Peyer's patch (tissue), 4 donors: ENCODE measurements around the gene CNPY4. TPM values are rescaled to one million over a fixed set of nuclear protein-coding genes. Genes with fewer than 3 reads are reported as not detected.
"Not testable (repeated sequence)": the region's sequence is repeated elsewhere in the genome, so short reads cannot be mapped to it uniquely, and the experiment has no call there.

Source experiments
- DNase-seq, 3 donors: peaks; one replicate each; pipeline ENCODE4 v3.0.0-alpha.2; 2017 to 2019
- H3K27ac ChIP-seq, 4 donors: fragments of 200-600 bp; sonication (generic); one replicate each; pipeline ENCODE4 v1.5.1; 2016 to 2019
- H3K27me3 ChIP-seq, 2 donors: fragments of 200-600 bp; sonication (generic); one replicate each; pipeline ENCODE4 v1.5.1; 2019
- H3K36me3 ChIP-seq, 3 donors: fragments of 200-600 bp; sonication (generic); one replicate each; pipeline ENCODE4 v1.5.1; 2016 to 2019
- H3K4me1 ChIP-seq, 4 donors: fragments of 200-600 bp; sonication (generic); one replicate each; pipeline ENCODE4 v1.5.1; 2016 to 2019
- H3K4me3 ChIP-seq, 4 donors: fragments of 200-600 bp; sonication (generic); 1 replicate in 3 of 4; 2 replicates in 1 of 4; pipeline ENCODE4 v1.5.1; 2016 to 2019; ENCODE audit warnings: mild to moderate bottlenecking in 1 of 4
- H3K9me3 ChIP-seq, 4 donors: fragments of 200-600 bp; sonication (generic); one replicate each; pipeline ENCODE4 v1.5.1; 2016 to 2019; ENCODE audit warnings: mild to moderate bottlenecking in 1 of 4
- CTCF ChIP-seq, 6 experiments: fragments of 450-650 bp in 4 of 6; fragments of 200-600 bp in 2 of 6; sonication (generic) in 1 of 6; IDR thresholded peaks; one replicate each; pipeline ENCODE4 v1.5.1; 2017 to 2019; ENCODE audit warnings: antibody characterized with exemption in 6 of 6, mild to moderate bottlenecking in 3 of 6, moderate library complexity in 1 of 6
- POLR2A ChIP-seq, 2 donors: fragments of 450-650 bp; IDR thresholded peaks; one replicate each; pipeline ENCODE4 v1.5.1; 2017; ENCODE audit warnings: antibody characterized with exemption in 2 of 2, mild to moderate bottlenecking in 2 of 2, moderate library complexity in 2 of 2
- total RNA-seq, 4 donors: library from RNA; depleted of rRNA; stranded (reverse); fragments of >200 nt; gene quantifications; one replicate each; pipeline ENCODE4 v1.1.0, GENCODE V29; 2016

Gene CNPY4
- total RNA-seq, 4 donors from 2014 or later, result 4.6 to 23.9 (median 6.3) TPM

- peak; percentile 25 to 61 (median 57) for DNase-seq
Measured at GRCh38 chr7:100127866-100128636, 8.6 kb downstream of the CNPY4 start.

DNA sequence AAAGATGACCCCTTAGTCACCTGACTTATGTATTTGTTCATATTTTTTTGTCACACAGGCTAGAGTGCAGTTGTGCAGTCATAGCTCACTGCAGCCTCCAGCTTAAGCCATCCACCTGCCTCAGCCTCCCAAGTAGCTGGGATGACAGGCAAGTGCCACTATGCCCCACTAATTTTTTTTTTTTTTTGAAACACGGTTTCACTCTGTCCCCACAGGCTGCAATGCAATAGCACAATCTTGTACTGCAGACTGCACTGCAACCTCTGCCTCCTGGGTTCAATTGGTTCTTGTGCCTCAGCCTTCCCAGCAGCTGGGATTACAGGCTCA is 9.2 kb downstream of the CNPY4 start:
- no peak overlapping the region for H3K4me3 ChIP-seq
- H3K27me3 ChIP-seq, result no peaks in the 10 kb centered on the region
- H3K27ac ChIP-seq, result peak overlapping the region in 2 of 4 donors; percentile 98 to 99
- DNase-seq, result no peak
- peaks cover 0 to 57% (median 11%) of the 10 kb centered on the region in 4 donors for H3K4me1 ChIP-seq
- H3K36me3 ChIP-seq, result no peaks in the 10 kb centered on the region
- TF ChIP-seq CTCF (IDR thresholded peaks at IDR 0.05) (no peak), POLR2A (IDR thresholded peaks at IDR 0.05) (no peak)
- H3K9me3 ChIP-seq, result no peaks in the 10 kb centered on the region

More at GRCh38 chr7:100127866-100128636, 8.6 kb downstream of the CNPY4 start:
- Histone ChIP-seq H3K27ac (peak overlapping the region; percentile 97 to 99 (median 98)), H3K4me1 (peaks cover 0 to 57% (median 11%) of the 10 kb centered on the region in 4 donors), H3K36me3 (no peaks in the 10 kb centered on the region), H3K4me3 (peak overlapping the region; percentile 65 to 97 (median 92)), H3K27me3 (no peaks in the 10 kb centered on the region), H3K9me3 (no peaks in the 10 kb centered on the region)
- TF ChIP-seq CTCF (IDR thresholded peaks at IDR 0.05), result peak in 1 of 6 experiments; percentile 2
- TF ChIP-seq POLR2A (IDR thresholded peaks at IDR 0.05), result no peak

- H3K4me3 ChIP-seq, result peak overlapping the region in 1 of 4 donors; percentile 45
- DNase-seq, H3K9me3 ChIP-seq, H3K36me3 ChIP-seq, H3K27me3 ChIP-seq: not testable (repeated sequence)
- H3K4me1 ChIP-seq, result peaks cover 0 to 47% (median 11%) of the 10 kb centered on the region in 4 donors
- peak overlapping the region in 3 of 4 donors; percentile 62 to 82 (median 74) for H3K27ac ChIP-seq
Measured at GRCh38 chr7:100130220-100130607, 10.8 kb downstream of the CNPY4 start.

GRCh38 chr7:100130608-100131453 is 11.4 kb downstream of the CNPY4 start:
- peaks cover 0 to 41% (median 5%) of the 10 kb centered on the region in 4 donors for H3K4me1 ChIP-seq
- TF ChIP-seq POLR2A (IDR thresholded peaks at IDR 0.05), result peak; percentile 32 to 59
- peak; percentile 81 to 96 (median 91) for TF ChIP-seq CTCF (IDR thresholded peaks at IDR 0.05)
- H3K36me3 ChIP-seq, result no peaks in the 10 kb centered on the region
- peak overlapping the region in 3 of 4 donors; percentile 62 to 82 (median 74) for H3K27ac ChIP-seq
- H3K27me3 ChIP-seq, result no peaks in the 10 kb centered on the region
- H3K4me3 ChIP-seq, result peak overlapping the region in 2 of 4 donors; percentile 45 to 46
- DNase-seq, result peak; percentile 83 to 93 (median 92)
- H3K9me3 ChIP-seq, result no peaks in the 10 kb centered on the region

DNA sequence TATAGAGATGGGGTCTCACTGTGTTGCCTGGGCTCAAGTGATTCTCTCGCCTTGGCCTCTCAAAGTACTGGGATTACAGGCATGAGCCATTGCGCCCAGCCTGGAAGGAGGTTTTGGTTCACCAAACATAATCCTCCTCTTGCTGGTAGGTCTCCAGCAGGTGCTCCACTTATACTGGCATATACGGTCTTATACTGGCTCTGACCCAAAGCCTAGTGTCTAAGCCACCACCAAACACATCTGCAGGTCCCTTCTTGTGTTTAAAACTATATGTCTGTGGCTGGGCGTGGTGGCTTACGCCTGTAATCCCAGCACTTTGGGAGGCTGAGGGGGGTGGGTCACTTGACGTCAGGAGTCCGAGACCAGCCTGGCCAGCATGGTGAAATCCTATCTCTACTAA is 12.7 kb downstream of the CNPY4 start:
- TF ChIP-seq CTCF (IDR thresholded peaks at IDR 0.05) (no peak), POLR2A (IDR thresholded peaks at IDR 0.05) (no peak)
- no peaks in the 10 kb centered on the region for H3K36me3 ChIP-seq
- no peaks in the 10 kb centered on the region for H3K9me3 ChIP-seq
- peaks cover 0 to 36% (median 2%) of the 10 kb centered on the region in 4 donors for H3K4me1 ChIP-seq
- no peak overlapping the region for H3K27ac ChIP-seq
- no peak overlapping the region for H3K4me3 ChIP-seq
- H3K27me3 ChIP-seq, result no peaks in the 10 kb centered on the region
- no peak for DNase-seq
